ENCODE measurements around the gene THOC2.

Gene THOC2

DNA sequence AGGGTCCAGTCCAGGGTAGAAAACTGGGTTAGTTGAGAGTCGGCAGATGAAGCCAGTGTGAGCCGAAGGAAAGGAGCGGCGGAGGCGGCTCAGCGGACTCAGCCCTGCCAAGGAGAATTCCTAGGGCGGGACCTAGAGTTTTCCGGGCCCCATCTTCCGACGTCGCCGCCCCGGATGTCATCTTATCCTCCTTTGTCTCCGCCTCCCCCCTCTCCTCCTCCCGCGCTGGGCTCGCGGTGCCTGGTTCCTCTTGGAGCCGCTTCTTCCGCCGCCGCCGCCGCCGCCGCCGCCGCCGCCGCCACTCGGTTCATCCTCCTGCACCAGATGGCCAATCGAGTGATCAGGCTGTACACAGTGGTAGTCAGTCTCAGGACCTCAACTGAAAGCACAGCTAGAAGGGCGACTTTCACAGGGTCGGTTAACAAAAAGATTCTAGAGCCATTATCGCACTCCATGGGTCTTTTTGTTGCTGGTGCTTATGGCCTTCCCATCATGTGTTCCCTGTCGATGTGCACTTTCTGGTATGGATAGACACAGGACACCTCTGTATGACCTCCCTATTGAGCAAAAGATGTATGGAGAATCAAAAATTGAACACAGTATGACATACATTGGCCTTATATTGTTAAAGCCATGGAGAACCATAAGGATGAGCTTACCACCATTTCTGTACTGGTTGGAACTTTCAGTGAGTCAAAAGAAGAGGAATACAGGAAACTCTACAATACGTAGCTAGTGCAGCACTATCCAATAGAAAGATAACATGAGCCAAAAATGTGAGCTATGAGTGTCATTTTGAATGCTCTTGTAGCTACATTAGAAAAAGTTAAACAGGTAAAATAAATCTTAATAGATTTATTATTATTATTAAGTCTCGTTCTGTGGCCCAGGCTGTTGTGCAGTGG, 32.4 kb upstream of the THOC2 start:
- TF ChIP-seq FOXP2 (optimal IDR thresholded peaks at IDR 0.05; ENCODE audit: borderline replicate concordance, extremely low read depth, extremely low read length, insufficient read depth) (peak; percentile 28), POLR2AphosphoS5 (IDR thresholded peaks at IDR 0.05; ENCODE audit: low read depth, low read length) (0 out of 2 replicates have a peak, but pooled peaks have one; percentile 42)
- TF ChIP-seq, protein P1, sequence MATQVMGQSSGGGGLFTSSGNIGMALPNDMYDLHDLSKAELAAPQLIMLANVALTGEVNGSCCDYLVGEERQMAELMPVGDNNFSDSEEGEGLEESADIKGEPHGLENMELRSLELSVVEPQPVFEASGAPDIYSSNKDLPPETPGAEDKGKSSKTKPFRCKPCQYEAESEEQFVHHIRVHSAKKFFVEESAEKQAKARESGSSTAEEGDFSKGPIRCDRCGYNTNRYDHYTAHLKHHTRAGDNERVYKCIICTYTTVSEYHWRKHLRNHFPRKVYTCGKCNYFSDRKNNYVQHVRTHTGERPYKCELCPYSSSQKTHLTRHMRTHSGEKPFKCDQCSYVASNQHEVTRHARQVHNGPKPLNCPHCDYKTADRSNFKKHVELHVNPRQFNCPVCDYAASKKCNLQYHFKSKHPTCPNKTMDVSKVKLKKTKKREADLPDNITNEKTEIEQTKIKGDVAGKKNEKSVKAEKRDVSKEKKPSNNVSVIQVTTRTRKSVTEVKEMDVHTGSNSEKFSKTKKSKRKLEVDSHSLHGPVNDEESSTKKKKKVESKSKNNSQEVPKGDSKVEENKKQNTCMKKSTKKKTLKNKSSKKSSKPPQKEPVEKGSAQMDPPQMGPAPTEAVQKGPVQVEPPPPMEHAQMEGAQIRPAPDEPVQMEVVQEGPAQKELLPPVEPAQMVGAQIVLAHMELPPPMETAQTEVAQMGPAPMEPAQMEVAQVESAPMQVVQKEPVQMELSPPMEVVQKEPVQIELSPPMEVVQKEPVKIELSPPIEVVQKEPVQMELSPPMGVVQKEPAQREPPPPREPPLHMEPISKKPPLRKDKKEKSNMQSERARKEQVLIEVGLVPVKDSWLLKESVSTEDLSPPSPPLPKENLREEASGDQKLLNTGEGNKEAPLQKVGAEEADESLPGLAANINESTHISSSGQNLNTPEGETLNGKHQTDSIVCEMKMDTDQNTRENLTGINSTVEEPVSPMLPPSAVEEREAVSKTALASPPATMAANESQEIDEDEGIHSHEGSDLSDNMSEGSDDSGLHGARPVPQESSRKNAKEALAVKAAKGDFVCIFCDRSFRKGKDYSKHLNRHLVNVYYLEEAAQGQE (IDR thresholded peaks at IDR 0.05; ENCODE audit: insufficient read depth in 1 of 2, low read depth in 2 of 2, low read length in 2 of 2), result no peak

DNA sequence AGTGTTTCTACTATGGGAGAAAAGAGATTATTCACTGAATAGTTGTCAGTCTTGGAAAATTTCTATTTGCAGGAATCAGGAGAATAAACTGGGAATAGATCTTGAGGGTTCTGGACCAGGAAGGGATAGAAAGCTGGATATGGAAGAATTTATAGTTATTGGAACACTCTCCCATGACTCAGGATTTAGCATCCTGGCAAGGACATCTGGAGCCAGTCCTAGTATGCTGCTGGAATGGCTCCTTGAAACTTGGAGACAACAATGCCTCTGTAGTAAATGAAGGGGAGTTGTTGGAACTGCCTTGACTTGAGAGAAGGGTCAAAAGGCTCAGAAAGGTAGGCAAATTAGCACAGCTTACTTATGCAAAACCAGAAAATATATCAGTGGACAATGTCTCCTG, 23.5 kb upstream of the THOC2 start:
- TF ChIP-seq SIN3A (IDR thresholded peaks at IDR 0.05; ENCODE audit: borderline replicate concordance, insufficient read depth, low read length) (no peak), POLR2AphosphoS5 (IDR thresholded peaks at IDR 0.05; ENCODE audit: low read depth, low read length) (no peak), FOXP2 (optimal IDR thresholded peaks at IDR 0.05; ENCODE audit: borderline replicate concordance, extremely low read depth, extremely low read length, insufficient read depth) (no peak), TAF1 (IDR thresholded peaks at IDR 0.05; ENCODE audit: borderline replicate concordance, insufficient read depth, low read length) (no peak)
- TF ChIP-seq, protein P1 (IDR thresholded peaks at IDR 0.05; ENCODE audit: insufficient read depth in 1 of 2, low read depth in 2 of 2, low read length in 2 of 2), result no peak

DNA sequence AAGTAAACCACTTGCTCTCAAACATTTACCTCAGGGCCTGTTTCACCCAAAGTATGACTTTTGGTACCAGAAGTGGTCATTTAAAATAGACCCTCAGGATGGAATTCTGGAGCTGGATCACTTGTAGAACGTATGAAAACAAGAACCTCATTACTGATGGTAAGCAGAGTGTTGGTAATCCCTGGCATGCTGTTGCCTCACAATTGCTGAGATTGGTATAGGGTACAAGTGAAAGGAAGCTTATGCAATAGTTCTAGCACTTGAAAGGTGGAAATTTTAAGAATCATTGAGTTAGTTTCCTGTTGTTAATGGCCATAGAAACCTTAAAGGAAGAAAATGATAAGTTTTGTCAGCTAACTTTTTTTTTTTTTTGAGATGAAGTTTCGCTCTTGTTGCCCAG, 22.3 kb upstream of the THOC2 start:
- TF ChIP-seq FOXP2 (optimal IDR thresholded peaks at IDR 0.05; ENCODE audit: borderline replicate concordance, extremely low read depth, extremely low read length, insufficient read depth), result no peak
- no peak for TF ChIP-seq TAF1 (IDR thresholded peaks at IDR 0.05; ENCODE audit: borderline replicate concordance, insufficient read depth, low read length)
- TF ChIP-seq, protein P1 (IDR thresholded peaks at IDR 0.05; ENCODE audit: insufficient read depth in 1 of 2, low read depth in 2 of 2, low read length in 2 of 2), result no peak
- no peak for TF ChIP-seq POLR2AphosphoS5 (IDR thresholded peaks at IDR 0.05; ENCODE audit: low read depth, low read length)
- no peak for TF ChIP-seq SIN3A (IDR thresholded peaks at IDR 0.05; ENCODE audit: borderline replicate concordance, insufficient read depth, low read length)

DNA sequence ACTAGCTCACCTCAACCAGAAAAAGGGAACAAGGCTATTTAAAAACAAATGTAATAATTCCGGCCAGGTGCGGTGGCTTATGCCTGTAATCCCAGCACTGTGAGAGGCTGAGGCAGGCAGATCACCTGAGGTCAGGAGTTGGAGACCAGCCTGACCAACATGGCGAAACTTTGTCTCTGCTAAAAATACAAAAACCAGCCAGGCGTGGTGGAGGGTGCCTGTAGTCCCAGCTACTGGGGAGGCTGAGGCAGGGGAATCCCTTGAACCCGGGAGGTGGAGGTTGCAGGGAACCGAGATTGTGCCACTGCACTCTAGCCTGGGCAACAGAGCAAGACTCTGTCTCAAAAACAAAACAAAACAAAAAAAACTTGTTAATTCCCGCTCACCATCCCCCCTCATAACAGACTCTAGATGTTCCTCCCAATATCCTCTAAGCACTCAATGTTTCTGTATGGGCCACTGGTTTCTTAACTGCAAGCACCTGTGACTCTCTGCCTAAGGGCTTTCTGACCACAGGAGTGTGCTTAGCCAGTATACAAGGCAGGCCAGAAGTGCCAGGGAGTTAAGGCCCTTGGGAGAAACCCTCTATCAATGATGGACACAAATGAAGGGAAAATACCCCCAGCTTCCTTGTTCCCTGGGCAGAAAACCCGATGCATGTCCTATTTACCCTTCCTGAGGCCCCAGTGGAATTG, 21.0 kb upstream of the THOC2 start:
- TF ChIP-seq POLR2AphosphoS5 (IDR thresholded peaks at IDR 0.05; ENCODE audit: low read depth, low read length) (no peak), FOXP2 (optimal IDR thresholded peaks at IDR 0.05; ENCODE audit: borderline replicate concordance, extremely low read depth, extremely low read length, insufficient read depth) (no peak), TAF1 (IDR thresholded peaks at IDR 0.05; ENCODE audit: borderline replicate concordance, insufficient read depth, low read length) (no peak), SIN3A (IDR thresholded peaks at IDR 0.05; ENCODE audit: borderline replicate concordance, insufficient read depth, low read length) (no peak)
- TF ChIP-seq, protein P1 (IDR thresholded peaks at IDR 0.05; ENCODE audit: insufficient read depth in 1 of 2, low read depth in 2 of 2, low read length in 2 of 2), result no peak

Data from PFSK-1 (cell line).